Endothelial cell of coronary artery (primary cell): ENCODE data around the gene SMC1A. TPM values are rescaled to one million over a fixed set of nuclear protein-coding genes. Genes with fewer than 3 reads are reported as not detected.

Experiments used
- total RNA-seq: library from RNA; depleted of rRNA; stranded (reverse); fragments of >200 nt; gene quantifications from 2 replicates; pipeline ENCODE4 v1.2.3, GENCODE V29; 2014

SMC1A gene
- 14.4 and 17.3 TPM in 2 replicates for total RNA-seq

DNA sequence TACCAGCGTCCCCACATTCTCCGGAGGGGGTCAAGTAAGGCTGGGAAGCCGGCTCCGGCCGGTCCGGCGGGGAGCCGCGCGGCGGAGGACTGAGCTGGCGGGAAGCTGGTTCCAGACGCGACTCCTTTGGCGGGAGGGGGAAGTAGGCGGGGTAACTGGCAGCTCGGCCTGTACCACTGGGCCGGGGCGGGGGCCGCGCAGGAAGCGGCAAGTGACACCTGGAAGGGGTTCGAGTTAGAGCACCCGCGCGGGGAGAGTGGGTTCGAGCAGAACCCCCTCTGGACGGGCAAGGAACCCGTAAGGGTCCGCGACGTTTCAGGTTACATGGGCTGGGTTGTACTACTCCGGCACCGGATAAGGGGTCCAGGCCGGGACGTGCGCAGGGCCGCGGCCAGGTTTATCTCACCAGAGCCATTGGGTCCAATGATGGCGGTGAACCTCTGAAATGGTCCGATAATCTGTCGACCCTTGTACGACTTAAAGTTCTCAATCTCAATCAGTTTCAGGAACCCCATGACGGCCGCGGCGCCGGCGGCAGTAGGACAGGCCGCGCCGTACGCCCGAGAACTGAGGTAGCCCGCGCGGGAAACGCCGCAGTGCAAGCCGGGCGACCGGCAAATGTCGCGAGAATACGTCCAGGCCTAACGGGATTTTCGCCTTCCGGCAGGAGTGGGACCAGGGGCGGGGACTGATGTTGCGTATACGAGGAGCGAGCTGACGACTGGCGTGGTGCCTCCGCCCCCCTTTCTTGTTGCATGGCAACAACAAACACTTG is at the start of gene SMC1A:
Gene SMC1A, minus strand, starts transcription at position 569 of the 775 bp plus-strand sequence. Its CDS starts 54 bp downstream, at position 515.

GRCh38 chrX:53433651-53434639 is 11.5 kb upstream of the SMC1A start, which contains the start of gene HSD17B10:
HSD17B10 (minus strand) TSS chrX:53434370; CDS start chrX:53434345, 25 bp downstream.

GRCh38 chrX:53422861-53423306 is 430 bp upstream of the SMC1A start, which contains the start of gene RIBC1:
RIBC1 (plus strand) TSS chrX:53422873; CDS start chrX:53426277, 3,404 bp downstream.

Other genes starting within 250 kb of the SMC1A start
- gene KDM5C, start 197.4 kb downstream of the SMC1A start, total RNA-seq: 51.8 and 110 TPM in 2 replicates
- gene IQSEC2, start 141.1 kb downstream of the SMC1A start, total RNA-seq: 3.1 and 3.8 TPM in 2 replicates
- gene RIBC1, start 219 bp upstream of the SMC1A start, total RNA-seq: 0.09 and 0.36 TPM in 2 replicates
- gene HSD17B10, start 11.7 kb upstream of the SMC1A start, total RNA-seq: 62.2 and 73.6 TPM in 2 replicates